GM19328 (cell line): ENCODE data around the gene GNB1.

Experiments used
- ATAC-seq: cut with Tn5 transposase; IDR thresholded peaks from one replicate; pipeline ENCODE4 v1.9.1; 2021; ENCODE audit warnings: mild to moderate bottlenecking, moderate library complexity; ENCODE audit not compliant: unreplicated experiment

GNB1 gene

GRCh38 chr1:1910651-1911331 is 19.9 kb upstream of the GNB1 start:
- ATAC-seq, result no peak

DNA sequence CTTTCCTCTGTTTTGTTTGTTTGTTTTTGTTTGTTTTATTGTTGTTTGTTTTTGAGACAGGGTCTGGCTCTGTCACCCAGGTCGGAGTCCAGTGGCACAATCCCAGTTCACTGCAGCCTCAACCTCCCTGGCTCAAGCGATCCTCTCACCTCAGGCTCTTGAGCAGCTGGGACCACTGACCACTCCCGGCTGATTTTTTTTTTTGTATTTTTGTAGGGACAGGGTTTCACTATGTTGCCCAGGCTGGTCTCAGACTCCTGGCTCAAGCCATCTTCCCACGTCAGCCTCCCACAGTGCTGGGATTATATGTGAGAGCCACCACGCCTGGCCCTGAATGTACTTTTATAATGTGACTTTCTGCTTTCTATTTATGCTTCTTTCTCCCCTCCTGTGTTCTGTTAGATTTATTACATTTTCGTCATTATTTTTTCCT is 19.2 kb upstream of the GNB1 start:
- no peak for ATAC-seq

GRCh38 chr1:1908506-1908791 is 17.6 kb upstream of the GNB1 start:
- no peak for ATAC-seq

GRCh38 chr1:1907098-1907736 is 16.3 kb upstream of the GNB1 start:
- no peak for ATAC-seq

DNA sequence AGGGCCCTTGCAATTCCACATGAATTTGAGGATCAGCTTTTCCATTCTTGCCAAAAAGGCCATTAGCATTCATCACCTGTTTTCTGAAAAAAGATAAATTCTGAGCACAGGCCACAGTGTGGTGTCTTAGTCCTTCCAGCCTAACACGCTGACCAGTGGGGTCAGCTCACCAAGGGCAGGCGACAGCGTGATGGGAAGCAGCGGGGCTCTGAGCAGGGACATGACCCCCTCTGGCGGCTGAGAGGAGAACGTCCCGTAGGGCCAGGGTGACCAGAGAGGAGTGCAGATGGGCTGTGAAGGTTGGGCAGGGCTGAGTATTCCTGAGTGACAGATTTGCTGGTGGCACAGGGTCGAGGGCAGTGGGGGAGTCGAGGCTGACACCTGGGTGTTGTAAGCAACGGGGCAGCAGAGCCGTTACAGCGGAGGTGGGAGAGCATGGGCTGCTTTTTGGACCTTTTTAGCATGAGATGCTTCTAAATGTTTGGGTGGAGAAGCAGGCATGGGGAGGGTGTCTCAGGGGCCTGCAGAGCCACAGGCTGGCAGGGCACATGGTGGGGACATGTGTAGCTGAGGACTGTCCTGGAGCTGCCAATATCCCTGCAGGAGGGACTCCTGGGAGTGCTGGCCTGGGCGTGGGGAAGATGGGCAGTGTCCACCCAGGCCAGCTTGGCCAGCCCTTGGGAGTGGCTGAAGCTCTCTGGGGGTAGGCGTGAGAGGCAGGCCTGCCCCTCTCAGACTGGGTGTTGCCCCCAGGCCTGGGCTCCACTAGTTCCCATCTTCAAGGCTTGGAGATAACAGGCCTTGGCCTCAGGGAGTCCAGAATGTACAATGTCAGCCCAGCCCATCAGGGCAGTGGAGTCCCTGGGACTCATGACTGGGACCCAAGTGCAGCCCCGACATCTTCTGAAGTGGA is 15.6 kb upstream of the GNB1 start:
- ATAC-seq, result no peak

DNA sequence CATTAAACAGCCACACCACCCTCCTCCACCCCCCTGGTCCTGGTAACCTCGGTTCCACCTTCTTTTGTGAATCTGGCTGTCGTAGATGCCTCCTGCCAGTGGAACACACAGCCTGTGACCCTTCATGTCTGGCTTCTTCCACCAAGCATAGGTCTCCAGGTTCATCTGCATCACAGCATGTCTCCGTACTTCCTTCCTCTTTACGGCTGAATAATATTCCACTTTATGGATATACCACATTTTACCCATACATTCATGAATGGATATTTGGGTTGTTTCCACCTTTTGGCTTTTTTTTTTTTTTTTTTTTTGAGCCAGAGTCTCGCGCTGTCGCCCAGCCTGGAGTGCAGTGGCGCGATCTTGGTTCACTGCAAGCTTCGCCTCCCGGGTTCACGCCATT is 12.3 kb upstream of the GNB1 start:
- ATAC-seq, result no peak

DNA sequence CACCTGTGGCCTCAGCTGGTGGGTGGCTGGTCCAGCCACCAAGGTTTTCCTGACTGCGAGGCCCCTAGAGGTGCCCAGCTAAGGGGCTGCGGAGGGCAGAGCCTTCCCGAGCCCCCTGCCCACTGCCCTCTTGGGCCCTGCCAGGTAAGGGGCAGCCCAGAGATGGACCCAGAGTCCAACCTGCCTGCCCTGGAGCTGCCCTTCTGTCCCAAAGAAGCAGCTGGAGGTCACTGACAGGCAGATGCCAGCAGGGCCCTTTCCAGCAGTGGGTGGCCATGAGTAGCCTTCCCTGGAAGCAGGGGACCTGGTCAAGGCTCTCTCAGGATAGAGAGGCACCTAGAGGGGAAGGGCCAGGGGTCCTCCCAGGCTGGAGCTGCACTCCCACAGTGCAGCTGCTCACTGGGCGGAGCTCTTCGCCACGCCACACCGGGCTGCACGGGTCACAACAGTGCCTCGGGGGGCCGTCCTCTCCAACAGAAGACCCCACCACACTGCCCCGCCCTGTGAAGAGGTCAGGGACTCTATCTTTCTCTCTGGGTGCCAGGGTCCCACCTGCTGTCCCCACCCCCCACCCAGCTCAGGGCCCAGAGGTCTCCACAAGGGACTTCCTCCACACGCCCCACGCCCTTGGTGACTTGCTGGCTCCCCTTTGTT is 10.9 kb upstream of the GNB1 start:
- ATAC-seq, result no peak

DNA sequence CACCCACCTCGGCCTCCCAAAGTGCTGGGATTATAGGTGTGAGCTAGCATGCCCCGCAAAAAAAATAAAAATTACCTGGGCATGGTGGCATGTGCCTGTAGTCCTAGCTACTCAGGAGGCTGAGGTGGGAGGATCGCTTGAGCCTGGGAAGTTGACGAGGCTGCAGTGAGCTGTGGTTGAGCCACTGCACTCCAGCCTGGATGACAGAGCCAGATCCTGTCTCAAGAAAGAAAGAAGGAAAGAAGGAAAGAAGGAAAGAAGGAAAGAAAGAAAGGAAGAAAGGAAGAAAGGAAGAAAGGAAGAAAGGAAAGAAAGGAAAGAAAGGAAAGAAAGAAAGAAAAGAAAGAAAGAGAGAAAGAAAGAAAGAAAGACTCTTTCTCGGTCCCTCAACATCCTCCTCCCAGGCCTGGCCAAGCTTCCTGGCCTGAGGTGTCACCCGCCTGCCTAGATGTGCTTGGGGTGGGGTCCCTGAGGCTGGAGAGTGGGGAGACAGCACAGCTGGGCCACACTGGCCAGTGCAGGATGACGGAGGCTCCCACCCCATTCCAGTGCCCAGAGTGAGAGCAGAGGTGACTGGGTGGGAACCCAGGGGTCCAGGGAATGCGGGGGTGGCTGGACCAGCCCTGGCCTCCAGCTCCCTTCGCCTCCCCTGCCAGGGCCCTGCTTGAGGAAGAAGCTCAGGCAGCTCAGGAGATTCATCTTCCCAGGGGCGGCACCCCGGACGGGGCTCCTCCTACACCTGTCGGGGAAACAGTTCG is 10.2 kb upstream of the GNB1 start:
- ATAC-seq, result no peak

DNA sequence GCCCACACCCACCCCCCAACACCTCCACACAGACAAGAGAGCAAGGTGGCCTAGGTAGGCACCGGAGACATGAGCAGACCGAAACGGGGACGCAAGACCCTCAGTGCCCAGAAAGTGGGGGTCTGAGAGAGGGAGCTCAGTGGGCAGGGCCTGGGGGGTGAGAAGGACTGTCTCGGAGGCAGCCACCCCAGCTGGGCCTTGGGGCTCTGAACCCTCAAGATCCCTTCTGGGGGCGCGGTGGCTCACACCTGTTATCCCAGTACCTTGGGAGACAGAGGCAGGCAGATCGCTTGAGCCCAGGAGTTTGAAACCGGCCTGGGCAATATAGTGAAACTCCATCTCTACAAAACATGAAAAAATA is 9.1 kb upstream of the GNB1 start:
- ATAC-seq, result no peak

DNA sequence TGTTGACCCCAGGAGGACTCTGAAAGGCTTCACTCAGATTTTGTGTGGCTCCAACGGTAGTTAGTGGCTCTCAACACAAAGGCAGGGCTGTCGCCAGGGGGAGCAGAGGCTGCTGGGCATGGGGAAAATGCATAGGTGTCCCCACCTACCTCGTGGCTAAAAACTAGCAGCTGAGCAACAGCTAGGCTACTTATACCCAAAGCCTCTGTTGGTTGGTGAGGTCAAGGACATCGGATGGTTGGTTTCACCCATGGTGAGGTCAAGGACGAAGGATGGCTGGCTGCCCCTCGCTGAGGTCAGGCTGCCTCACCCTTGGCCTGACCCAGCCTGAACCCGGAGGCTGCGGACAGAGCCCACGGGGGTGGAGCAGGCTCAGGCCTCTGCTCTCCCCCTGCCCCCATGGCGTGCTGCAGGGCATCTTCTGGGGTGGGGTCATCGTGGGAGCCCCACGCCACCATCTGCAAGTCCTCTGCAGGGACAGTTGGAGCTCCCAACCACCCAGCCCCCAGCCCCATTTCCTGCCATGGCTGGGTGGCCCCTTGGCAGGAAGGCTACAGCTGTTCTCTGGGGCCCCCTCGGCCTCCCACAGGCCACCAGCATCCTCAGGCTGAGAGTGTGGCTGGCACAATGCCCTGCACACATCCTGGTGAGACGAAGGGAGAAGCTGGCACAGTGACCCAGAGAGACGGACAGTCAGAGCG is 8.5 kb upstream of the GNB1 start:
- no peak for ATAC-seq

- ATAC-seq, result no peak
Measured at GRCh38 chr1:1898246-1898933, 7.5 kb upstream of the GNB1 start.

DNA sequence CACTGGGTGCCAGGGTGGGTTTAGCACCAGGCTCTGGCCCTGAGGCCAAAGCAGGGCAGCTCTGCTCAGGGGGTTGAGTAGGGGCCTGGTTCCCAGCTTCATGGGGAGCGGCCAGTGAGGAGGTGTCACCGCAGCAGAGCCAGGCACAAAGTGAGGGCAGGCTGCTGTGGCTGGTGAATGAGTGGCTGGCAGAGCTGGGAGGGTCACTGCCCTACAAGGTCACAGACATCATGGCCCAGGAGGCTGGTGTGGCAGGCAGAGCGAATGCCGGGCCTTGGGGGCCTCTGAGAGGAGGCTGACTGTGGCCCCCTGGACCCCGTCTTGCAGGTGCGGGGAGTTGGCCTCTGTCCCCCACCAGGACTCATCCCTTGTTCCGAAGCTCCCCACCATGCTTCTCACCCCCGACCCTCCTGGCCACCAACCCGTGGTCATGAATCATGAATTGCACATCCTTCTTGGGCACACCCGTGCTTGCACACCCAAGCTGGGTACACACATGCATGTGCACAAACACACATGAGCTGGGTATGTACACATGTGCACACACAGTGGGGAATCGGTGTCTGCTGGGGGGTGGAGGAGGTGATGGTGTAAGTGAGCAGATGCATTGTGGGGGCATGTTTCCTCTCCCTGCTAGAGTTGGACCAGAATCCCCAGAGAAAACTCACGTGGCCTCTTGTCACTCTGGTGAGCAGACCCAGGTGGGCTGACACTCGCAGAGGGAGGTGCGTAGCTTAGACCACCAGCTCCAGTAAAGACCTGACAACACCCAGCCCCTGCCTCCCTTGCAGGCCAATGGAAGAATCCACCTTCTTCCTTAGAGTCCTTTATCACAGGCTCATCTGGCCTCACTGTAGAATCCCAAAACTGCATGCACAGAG is 4.8 kb upstream of the GNB1 start:
- no peak for ATAC-seq

GRCh38 chr1:1895060-1895418 is 4.2 kb upstream of the GNB1 start:
- ATAC-seq, result no peak

GRCh38 chr1:1894354-1895059 is 3.6 kb upstream of the GNB1 start:
- ATAC-seq, result no peak

- no peak for ATAC-seq
Measured at GRCh38 chr1:1893997-1894353, 3.1 kb upstream of the GNB1 start.

- no peak for ATAC-seq
Measured at GRCh38 chr1:1893291-1893985, 2.6 kb upstream of the GNB1 start.

GRCh38 chr1:1892763-1893120 is 1.9 kb upstream of the GNB1 start:
- no peak for ATAC-seq
